NCI-H2227 (cell line): ENCODE data around the gene CYP11A1.

Source experiments
- DNase-seq: peaks from one replicate; lab custom pipeline; 2025; ENCODE audit not compliant: unreplicated experiment; lab: John Stamatoyannopoulos, UW

Gene CYP11A1

DNA sequence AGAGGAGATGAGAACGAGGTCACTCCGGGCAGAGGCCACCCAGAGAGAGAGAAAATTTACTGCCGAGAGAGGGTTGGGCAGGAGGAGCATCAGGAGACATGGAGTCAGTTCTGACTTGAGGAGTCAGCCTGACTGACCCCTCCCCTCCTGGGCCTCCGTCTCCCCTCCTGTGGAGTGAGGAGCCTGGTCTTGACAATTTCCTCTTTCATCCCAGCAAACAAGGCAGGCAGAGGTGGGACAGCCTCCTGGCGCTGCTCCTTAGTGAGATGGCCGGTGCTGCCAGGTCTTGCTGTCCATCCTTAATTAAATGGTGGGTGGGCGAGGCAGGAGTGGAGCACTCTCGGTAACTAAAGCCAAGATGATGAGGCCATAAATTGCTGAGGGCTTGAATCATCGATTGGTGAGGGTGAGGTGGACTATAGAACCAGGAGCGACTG is 60.6 kb downstream of the CYP11A1 start:
- no peak for DNase-seq

DNA sequence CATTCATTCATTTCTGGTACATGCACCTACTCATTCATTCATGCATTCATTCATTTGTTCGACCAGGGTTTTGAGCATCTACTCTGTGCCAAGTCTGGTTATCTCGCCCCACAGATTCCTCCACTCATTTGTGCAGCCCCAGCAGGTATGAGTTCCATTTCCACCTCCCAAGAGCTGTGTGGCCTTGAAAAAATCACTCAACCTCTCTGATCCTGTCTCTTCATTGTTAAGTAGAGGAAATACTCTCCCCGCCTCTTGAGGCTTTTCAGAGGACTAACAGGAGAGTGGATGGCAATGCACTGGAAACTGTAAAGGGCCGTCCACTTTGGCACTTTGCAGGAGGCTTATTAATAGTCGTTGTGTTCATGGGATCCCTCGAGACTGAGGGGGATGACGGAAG is 61.8 kb downstream of the CYP11A1 start:
- no peak for DNase-seq

DNA sequence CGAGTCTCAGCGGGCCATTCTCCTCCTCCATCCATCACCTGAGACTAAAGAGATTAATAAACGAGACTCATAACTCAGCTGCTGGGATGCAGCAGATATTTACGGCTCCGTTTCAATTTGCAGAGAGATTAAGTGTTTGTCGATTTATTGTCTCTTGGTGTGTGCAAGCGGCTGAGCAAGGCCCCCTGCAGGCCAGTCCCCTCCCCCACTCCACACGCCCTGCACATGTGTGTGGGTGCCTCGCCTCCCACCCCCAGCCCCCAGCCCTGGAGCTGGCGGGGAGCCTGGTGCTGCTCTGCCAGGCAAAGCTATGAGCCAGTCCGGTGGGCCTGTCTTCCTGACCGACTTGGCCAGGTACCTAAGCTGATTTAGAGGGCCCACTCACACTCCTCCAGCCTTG is 63.0 kb downstream of the CYP11A1 start:
- peak; percentile 35 for DNase-seq

DNA sequence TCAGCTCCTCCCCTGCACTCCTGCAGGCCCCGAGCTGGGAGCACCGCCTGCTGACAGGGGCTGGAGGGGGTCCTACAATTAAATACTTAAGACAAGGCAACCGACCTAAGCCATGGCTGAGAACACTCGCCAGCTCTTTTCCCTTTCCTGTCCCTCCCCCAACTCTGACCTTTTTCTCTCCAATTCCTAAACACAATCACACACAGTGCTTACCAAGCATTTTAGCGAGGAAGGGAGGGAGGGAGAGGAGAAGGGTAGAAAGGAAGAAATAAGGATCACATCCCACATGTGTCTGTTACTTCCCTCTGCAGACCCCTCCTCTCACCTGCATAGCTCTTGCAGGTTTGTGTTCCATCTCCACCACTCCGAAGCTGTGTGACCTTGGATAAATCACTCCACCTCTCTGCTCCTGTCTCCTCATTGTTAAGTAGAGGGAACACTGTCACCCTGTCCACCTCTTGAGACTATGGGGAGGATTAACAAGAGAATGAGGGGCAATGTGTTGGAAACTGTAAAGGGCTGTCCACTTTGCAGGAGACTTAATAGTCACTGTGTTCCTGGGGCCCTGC is 63.6 kb downstream of the CYP11A1 start:
- no peak for DNase-seq

DNA sequence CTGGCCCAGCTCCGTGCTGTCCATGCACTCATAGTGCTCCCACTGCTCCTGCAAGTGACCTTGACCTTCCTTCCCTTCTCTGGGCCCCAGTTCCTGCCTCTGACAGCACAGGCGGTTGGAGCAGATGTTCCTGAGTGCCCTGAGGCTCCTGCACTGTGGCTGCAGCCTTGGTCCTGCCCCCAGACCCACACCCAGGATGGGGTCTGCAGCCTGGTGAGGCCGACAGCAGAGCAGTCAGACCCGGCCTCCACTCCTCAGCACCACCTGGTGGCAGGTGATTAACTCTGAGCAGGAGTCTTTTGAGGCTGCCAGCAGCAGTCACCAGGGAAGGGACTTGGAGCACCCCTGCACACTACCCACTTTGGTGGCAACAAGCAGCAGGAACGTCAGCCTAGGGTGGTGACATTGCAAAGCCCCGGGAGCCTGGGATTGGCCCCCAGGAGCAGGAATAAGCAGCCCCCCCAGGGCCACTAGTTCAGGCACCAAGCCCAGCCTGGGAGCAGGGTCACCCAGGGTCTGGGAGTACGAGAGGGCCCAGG is 64.6 kb downstream of the CYP11A1 start:
- peak; percentile 62 for DNase-seq

DNA sequence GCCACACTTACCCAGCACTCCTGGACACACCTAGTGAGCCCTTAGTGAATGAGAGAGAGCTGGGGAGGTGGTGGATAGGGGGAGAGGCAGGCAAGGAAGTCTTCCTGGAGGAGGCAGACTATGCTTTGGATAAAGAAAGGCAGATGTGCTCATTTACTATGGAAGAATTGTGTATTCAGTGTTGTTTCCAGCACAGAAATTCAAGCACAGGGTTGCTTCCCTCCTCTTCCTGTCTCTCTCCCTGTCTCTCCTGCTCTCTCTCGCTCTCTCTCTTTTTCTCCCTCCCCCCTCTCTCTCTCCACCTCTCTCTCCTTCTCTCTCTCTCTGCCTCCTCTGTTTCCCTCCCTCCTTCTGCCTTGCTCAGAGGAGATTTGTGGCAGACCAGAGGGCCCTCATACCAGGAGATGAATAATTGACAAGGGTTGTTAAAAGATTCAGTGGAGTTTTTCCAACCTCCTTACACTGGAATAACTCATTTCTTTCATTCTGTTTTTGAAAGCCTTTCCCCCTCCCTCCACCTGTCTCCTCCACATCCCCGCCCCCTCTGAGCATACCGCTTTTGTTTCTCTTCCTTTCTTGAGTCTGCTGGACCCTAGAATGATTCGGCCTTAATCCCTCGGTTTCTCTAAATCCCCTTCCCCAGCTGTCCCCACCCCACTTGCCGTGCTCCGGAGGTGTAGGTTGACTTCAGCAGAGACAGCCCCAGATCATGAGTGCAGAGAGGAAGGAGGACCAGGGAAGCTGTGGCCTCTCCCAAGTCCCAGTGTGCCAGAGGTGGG is 65.7 kb downstream of the CYP11A1 start:
- DNase-seq: no peak

DNA sequence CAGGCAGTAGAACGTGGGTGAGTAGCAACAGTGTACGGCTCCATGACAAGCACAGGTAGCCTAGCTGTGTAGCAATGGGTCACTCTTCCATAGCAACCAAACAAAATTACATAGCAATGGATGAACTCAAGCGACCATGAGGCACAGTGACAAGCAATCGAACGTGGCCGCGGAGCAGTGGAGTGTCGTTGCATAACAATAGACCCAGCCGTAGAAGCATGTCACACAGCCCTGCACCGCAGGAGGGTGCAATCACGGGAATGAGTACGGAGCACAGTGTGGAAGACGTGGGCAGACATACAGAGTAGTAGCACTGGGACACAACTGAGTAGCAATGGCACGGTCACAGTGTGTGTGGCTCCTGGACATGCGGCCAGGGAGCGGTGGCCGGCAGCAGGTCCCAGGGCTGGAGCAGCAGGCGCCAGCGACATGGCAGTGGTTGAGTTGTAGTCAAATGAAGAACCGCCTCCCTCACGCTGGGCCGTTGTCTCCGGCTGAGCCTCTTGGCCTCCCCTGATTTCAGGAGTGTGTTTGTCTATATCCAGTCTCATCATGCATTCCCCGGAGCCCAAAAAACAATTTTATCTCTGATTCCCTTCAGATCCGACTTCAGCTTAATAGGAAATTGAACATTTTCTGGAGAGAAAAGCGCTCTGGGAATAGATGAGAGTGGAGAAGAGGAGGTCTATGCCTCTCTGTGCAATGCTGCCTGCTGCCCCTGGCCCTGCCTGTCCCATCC is 67.2 kb downstream of the CYP11A1 start:
- peak; percentile 83 for DNase-seq

DNA sequence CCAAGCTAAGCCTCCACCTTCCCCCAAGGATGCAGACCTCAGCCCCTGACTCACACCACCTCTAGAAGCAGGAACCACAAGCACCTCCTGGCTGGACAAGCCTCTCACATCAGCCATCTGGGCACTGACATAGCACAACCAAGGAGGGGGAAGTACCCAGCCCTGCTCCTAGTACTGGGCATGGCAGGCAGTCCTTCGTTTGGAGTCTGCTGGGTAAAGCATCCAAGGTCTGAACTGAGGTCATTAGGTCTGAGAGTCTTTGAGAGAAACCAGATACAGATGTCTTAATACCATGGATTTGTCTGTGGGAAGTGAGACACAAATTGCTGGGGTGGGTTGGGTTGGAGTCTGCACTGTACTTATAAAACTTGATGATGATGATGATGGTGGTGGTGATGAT is 69.6 kb downstream of the CYP11A1 start:
- no peak for DNase-seq

DNA sequence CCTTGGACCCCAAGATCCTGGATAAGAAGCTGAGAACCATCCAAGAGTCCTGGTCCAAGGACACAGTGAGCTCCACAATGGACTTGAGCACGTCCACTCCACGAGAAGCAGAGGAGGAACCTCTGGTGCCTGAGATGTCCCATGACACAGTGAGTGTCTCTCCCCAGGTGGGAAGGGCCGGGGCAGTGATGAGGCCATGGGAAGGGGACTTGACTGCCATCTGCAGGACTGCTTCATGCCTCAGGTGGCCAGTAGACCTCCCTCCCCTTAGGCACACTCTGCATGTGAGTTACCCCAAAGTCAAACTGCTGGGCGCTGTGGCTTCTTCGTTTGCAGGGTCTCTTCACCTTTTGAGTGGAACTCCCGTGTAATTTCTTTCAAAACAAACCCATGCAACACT is 71.6 kb downstream of the CYP11A1 start:
- no peak for DNase-seq

DNA sequence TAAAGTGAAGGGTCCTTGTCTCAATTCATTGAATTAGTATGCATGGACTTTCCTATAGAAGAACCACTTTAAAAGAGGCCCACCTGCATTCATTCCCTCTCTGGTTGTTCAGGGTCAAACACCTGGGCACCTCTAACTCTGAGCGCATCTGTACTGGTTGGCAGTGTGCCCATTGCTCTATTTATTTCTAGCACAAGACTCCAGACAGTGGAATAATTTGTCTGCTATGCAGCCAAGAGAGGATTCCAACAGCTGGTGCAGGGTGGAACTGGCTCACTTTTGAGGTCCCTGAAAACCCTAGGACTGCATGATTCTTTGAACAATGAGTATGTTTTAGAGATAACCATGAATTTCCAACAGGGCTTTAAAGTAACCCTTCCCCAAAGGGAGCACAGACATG is 73.4 kb downstream of the CYP11A1 start:
- DNase-seq: peak; percentile 50

DNA sequence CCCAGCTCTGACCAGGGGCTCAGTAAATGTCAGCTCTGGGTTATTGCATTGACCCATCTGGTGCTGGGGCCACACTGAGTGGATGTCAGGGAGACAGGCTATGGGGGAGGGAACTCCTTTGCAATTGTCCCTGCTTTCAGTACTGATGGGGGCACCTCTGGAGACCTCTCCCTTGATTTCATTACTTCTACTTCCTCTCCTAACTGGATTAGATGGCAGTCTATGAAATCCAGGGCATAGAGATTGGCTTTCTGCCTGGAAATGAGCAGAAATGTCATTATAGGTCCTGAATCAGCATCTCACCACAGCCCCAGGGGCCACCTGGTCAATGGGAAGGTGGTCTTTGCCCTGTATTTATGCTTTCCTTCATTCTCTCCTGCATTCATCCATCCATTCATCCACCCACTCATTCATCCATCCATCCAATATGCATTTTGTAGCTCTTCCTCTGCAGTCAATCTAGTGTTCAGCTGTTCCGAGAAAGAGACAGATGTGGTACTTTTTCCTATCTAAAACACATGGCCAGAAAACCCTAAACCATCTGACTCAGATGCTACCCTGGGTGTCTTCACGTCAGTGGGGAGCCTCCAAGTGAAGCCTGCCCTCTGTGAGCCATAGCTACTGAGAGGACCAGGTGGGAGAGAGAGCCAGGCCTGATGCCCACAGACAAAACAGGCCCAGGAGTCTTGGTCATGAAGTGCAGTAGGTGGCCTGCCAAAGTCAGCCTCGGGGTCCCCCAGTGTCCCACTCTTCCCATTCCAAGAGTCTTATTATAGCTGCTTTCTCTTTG is 74.2 kb downstream of the CYP11A1 start:
- no peak for DNase-seq

DNA sequence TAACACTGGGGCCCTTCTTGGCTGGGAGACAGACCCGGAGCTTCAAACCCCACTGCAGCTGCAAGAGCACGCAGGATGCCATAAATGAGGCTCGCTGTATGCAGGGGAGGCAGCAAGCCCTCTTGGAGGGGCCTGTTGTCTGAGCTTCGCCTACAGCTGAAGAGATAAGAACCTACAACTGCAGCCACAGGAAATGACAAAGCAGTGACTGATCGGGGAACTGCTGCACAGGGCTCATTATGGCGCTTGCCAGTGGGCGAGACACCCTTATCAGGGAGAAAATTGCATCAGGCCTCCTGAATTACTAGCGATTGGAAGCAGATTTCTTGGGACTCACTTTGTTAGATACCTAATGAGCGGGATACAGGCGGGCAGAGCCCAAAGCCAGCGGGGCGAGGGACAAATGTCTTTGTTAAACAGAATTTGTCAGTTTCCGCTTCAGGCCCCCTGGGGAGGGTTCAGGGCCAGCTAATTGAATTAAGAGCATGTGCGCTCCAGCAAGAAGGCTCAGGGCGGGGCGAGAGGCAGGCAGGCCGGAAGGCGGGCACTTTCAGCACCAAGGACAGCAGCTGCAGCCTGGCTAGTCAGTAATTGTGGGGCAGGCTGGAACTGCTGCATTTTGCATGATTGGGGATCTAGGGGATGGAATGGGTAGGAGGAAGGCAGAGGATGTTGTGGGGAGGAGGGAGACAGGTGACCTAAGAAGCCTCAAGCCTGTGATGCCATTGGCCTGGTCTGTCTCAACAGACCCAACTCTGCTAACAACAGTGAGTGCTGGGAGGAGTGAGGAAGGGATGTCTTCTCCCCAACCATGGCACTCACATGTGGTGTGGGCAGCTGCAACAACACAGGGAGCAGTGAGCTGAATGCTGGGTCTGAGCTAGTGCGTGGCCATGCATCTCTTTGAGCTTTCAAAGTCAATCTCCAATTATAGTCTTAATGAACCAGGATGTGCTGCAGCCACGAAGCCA is 76.1 kb downstream of the CYP11A1 start:
- peak; percentile 86 for DNase-seq

DNA sequence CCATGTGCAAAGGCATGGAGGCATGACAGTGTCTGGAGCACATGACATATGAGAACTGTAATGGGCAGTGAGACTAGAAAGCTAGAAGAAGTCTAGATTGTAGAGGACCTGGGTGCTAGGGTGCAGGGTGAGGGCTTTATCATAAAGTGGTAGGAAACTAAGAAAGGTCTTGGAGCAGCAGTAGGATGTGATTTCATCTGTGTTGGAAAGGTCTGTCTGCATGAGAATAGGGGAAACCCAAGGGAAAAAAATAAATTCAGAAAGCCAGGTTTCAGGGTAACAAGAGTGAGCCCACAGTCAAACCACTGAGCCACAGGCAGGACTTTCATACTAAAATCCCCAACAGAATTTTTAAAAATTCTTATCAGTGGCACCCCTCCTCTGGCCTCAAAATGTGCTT is 76.8 kb downstream of the CYP11A1 start:
- DNase-seq: no peak

DNA sequence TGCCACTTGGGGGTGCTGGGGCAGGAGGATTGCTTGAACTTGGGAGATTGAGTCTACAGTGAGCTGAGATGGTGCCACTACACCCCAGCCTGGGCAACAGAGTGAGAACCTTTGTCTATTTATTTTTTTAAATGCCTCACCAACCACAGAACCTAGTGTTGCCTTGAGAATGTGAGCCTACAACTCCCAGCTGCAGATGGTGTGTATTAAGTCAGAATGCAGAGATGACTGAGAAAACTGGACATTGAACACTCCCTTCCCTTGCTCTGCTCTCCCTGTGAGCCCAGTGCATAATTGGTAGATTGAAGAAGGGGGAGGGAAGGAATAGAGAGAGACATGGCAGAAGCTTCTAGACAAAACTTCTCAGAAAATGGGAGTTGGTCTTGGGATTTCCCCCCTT is 77.8 kb downstream of the CYP11A1 start:
- no peak for DNase-seq
